Right atrium auricular region (tissue), 2 donors: Measurements from ENCODE around the gene LRIT1. TPM values are rescaled to one million over a fixed set of nuclear protein-coding genes. Genes with fewer than 3 reads are reported as not detected.
A peak's percentile ranks its signal among the peaks of the same experiment; 100 is the strongest.

Source experiments
- DNase-seq: peaks from one replicate; pipeline ENCODE4 v3.0.0-alpha.2; 2019; ENCODE audit warnings: low spot score
- H3K27ac ChIP-seq, 2 donors: fragments of 200-600 bp; sonication (generic); 1 replicate in 1 of 2; 2 replicates in 1 of 2; pipeline ENCODE4 v1.5.1; 2016 to 2019
- H3K27me3 ChIP-seq, 2 donors: fragments of 200-600 bp; sonication (generic); one replicate each; pipeline versions ENCODE4 v1.5.1 to v1.6.0; 2017 to 2019
- H3K36me3 ChIP-seq: fragments of 200-600 bp; sonication (generic); one replicate; pipeline ENCODE4 v1.5.1; 2016
- H3K4me1 ChIP-seq, 2 donors: fragments of 200-600 bp; sonication (generic); one replicate each; pipeline versions ENCODE4 v1.5.1 to v1.6.0; 2017 to 2019
- H3K4me3 ChIP-seq, 2 donors: fragments of 200-600 bp; sonication (generic); 1 replicate in 1 of 2; 2 replicates in 1 of 2; pipeline ENCODE4 v1.5.1; 2017 to 2019; ENCODE audit warnings: mild to moderate bottlenecking in 1 of 2, moderate library complexity in 1 of 2
- H3K9me3 ChIP-seq, 2 donors: fragments of 200-600 bp; sonication (generic); one replicate each; pipeline ENCODE4 v1.5.1; 2019
- CTCF ChIP-seq, 2 donors: fragments of 200-600 bp; sonication (generic); IDR thresholded peaks; one replicate each; pipeline ENCODE4 v1.5.1; 2019; ENCODE audit warnings: antibody characterized with exemption in 2 of 2
- total RNA-seq, 2 donors: library from RNA; depleted of rRNA; stranded (reverse); fragments of >200 nt; gene quantifications; one replicate each; pipeline ENCODE4 v1.1.0, GENCODE V29; 2016

LRIT1 gene
- total RNA-seq, 2 donors from 2014 or later: not detected

DNA sequence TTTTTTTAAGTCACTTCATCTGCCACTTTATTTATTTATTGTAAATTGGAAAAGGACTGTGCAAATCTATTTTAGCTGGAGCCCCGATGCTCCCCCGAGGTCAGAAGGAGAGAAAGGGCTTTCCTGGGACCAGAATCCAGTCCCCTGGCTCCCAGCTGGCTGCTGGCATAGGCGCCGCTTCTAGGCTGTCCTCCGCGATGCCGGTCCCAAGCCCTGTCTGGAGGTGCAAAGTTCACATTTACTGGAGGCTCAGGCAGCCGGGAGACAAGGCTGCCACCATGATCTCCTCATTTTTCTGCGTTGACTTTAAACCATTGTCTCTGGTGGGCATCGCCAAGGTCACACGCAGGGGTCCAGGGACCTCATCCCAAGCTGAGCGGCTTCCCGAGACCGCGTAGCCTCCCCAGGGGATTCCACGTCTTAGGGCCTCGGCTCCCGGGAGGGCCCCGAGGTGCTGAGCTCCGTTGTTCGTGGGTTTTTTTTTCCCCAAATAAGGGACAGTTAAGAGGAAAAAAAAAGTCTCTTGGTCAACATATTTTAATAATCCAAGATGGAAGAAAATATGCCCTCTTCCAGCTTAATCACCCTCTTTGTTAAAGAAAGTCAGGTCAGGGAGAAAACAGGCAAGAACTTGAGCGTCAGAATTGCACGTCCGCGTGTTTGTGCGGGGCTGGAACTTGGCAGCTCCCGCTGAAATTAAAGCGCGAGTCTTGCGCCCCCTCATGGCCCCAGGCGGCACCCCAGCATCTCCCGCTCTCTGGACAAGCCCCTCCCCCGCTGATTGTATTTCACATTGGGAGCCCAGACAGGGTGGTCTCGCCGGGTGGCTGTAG is 15.4 kb upstream of the LRIT1 start:
- no peaks in the 10 kb centered on the region for H3K4me1 ChIP-seq
- H3K27ac ChIP-seq: no peak overlapping the region
- no peaks in the 10 kb centered on the region for H3K9me3 ChIP-seq
- no peak overlapping the region for H3K4me3 ChIP-seq
- H3K36me3 ChIP-seq: no peaks in the 10 kb centered on the region
- H3K27me3 ChIP-seq: no peaks in the 10 kb centered on the region
- TF ChIP-seq CTCF (IDR thresholded peaks at IDR 0.05): peak; percentile 33 to 65
- DNase-seq: peak; percentile 68

- Histone ChIP-seq H3K36me3 (no peaks in the 10 kb centered on the region), H3K4me1 (no peaks in the 10 kb centered on the region), H3K4me3 (no peak overlapping the region), H3K27ac (no peak overlapping the region), H3K27me3 (no peaks in the 10 kb centered on the region), H3K9me3 (no peaks in the 10 kb centered on the region)
- no peak for TF ChIP-seq CTCF (IDR thresholded peaks at IDR 0.05)
- DNase-seq: no peak
Measured at GRCh38 chr10:84254552-84255478, 13.5 kb upstream of the LRIT1 start.

DNA sequence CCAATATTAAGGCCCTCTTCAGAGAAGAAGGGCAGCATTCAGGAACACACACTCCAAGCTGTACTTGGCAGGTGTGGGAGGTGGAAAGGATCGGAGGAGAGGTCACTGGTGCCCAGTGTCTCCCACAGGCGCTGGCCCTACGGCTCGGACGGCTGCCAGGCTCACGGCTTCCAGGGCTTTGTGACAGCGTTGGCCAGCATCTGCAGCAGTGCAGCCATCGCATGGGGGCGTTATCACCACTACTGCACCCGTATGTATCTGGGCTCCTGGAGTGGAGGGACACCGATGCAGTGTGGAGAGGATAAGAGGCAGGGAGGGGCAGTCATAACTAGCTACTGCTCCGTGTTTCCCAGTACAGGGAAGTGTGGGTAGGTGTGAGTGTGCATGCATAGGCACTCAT is 7.4 kb upstream of the LRIT1 start:
- Histone ChIP-seq H3K27ac (no peak overlapping the region), H3K4me1 (no peaks in the 10 kb centered on the region), H3K27me3 (no peaks in the 10 kb centered on the region), H3K9me3 (no peaks in the 10 kb centered on the region), H3K4me3 (no peak overlapping the region), H3K36me3 (no peaks in the 10 kb centered on the region)
- DNase-seq: no peak
- no peak for TF ChIP-seq CTCF (IDR thresholded peaks at IDR 0.05)

GRCh38 chr10:84247496-84247895 is 6.2 kb upstream of the LRIT1 start:
- DNase-seq: no peak
- Histone ChIP-seq H3K4me3 (no peak overlapping the region), H3K27me3 (no peaks in the 10 kb centered on the region), H3K36me3 (no peaks in the 10 kb centered on the region), H3K4me1 (no peaks in the 10 kb centered on the region), H3K9me3 (no peaks in the 10 kb centered on the region), H3K27ac (no peak overlapping the region)
- TF ChIP-seq CTCF (IDR thresholded peaks at IDR 0.05): no peak

DNA sequence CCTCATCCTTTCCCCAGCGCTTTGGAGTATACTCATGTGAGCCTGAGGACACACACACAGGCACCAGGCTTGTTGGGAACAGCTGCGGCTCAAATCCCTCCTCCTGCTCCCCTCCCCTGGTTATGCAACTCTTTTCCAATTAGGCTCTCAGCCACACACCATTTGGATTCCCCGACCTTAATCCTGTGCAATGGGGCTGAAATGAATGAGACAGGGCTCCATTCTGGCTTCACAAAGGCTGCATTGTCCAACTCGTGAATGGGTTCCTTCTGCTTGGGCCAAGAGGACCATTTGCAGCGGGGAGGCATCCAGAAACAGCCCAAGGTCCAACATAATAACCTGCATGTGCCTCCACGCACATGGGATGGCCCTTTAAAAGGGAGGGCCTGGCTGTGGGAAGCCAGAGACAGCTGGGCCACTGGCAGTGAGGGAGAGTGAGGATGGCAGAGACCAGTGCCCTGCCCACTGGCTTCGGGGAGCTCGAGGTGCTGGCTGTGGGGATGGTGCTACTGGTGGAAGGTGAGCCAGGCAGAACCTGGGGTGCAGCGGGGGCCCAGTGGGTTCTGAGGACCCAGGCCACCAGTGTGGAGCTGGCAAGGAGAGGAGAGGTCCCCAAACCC is 3.4 kb upstream of the LRIT1 start, which contains the start of gene RGR:
TSS of gene RGR (plus strand) at position 403 of the 620 bp plus-strand sequence. CDS start at position 441, 38 bp downstream.
- H3K27me3 ChIP-seq: no peaks in the 10 kb centered on the region
- H3K9me3 ChIP-seq: no peaks in the 10 kb centered on the region
- peak within 1 kb of the TSS in 1 of 2 donors; percentile 29 for H3K27ac ChIP-seq
- H3K4me3 ChIP-seq: no peak within 1 kb of the TSS
- H3K4me1 ChIP-seq: no peaks in the 10 kb centered on the region
- peak; percentile 70 for DNase-seq
- no peak for TF ChIP-seq CTCF (IDR thresholded peaks at IDR 0.05)
- no peaks in the 10 kb centered on the region for H3K36me3 ChIP-seq
